ENCODE measurements around the gene ITPR2. TPM values are rescaled to one million over a fixed set of nuclear protein-coding genes. Genes with fewer than 3 reads are reported as not detected.

Gene ITPR2
- polyA plus RNA-seq, 4 donors = 12.7 to 16.7 (median 13.7) TPM

GRCh38 chr12:26825459-26826016, 7.5 kb downstream of the ITPR2 start:
- DNase-seq (ENCODE audit: low read depth in 4 of 4, low spot score in 3 of 4) = no peak

- no peak for DNase-seq (ENCODE audit: low read depth in 4 of 4, low spot score in 3 of 4)
Observed at GRCh38 chr12:26823390-26823789, 9.6 kb downstream of the ITPR2 start.

- no peak for DNase-seq (ENCODE audit: low read depth in 4 of 4, low spot score in 3 of 4)
Observed at GRCh38 chr12:26822026-26822425, 11.0 kb downstream of the ITPR2 start.

GRCh38 chr12:26821212-26821701, 11.7 kb downstream of the ITPR2 start:
- no peak for DNase-seq (ENCODE audit: low read depth in 4 of 4, low spot score in 3 of 4)

GRCh38 chr12:26818636-26819035, 14.4 kb downstream of the ITPR2 start:
- DNase-seq (ENCODE audit: low read depth in 4 of 4, low spot score in 3 of 4) = no peak

GRCh38 chr12:26818201-26818600, 14.8 kb downstream of the ITPR2 start:
- no peak for DNase-seq (ENCODE audit: low read depth in 4 of 4, low spot score in 3 of 4)

- no peak for DNase-seq (ENCODE audit: low read depth in 4 of 4, low spot score in 3 of 4)
Observed at GRCh38 chr12:26817183-26817591, 15.8 kb downstream of the ITPR2 start.

- DNase-seq (ENCODE audit: low read depth in 4 of 4, low spot score in 3 of 4) = no peak
Observed at GRCh38 chr12:26813812-26814211, 19.2 kb downstream of the ITPR2 start.

- DNase-seq (ENCODE audit: low read depth in 4 of 4, low spot score in 3 of 4) = no peak
Observed at GRCh38 chr12:26810330-26810729, 22.7 kb downstream of the ITPR2 start.

- no peak for DNase-seq (ENCODE audit: low read depth in 4 of 4, low spot score in 3 of 4)
Observed at GRCh38 chr12:26809611-26810285, 23.2 kb downstream of the ITPR2 start.

GRCh38 chr12:26808766-26809476, 24.1 kb downstream of the ITPR2 start:
- DNase-seq (ENCODE audit: low read depth in 4 of 4, low spot score in 3 of 4) = no peak

- no peak for DNase-seq (ENCODE audit: low read depth in 4 of 4, low spot score in 3 of 4)
Observed at GRCh38 chr12:26807292-26807691, 25.7 kb downstream of the ITPR2 start.

- DNase-seq (ENCODE audit: low read depth in 4 of 4, low spot score in 3 of 4) = no peak
Observed at GRCh38 chr12:26806556-26806955, 26.4 kb downstream of the ITPR2 start.

GRCh38 chr12:26805401-26805971, 27.5 kb downstream of the ITPR2 start:
- no peak for DNase-seq (ENCODE audit: low read depth in 4 of 4, low spot score in 3 of 4)

- no peak for DNase-seq (ENCODE audit: low read depth in 4 of 4, low spot score in 3 of 4)
Observed at GRCh38 chr12:26803552-26803951, 29.4 kb downstream of the ITPR2 start.

- DNase-seq (ENCODE audit: low read depth in 4 of 4, low spot score in 3 of 4) = no peak
Observed at GRCh38 chr12:26801486-26801885, 31.5 kb downstream of the ITPR2 start.

GRCh38 chr12:26800858-26801257, 32.1 kb downstream of the ITPR2 start:
- no peak for DNase-seq (ENCODE audit: low read depth in 4 of 4, low spot score in 3 of 4)

GRCh38 chr12:26800347-26800746, 32.6 kb downstream of the ITPR2 start:
- no peak for DNase-seq (ENCODE audit: low read depth in 4 of 4, low spot score in 3 of 4)

GRCh38 chr12:26799741-26800140, 33.3 kb downstream of the ITPR2 start:
- no peak for DNase-seq (ENCODE audit: low read depth in 4 of 4, low spot score in 3 of 4)

GRCh38 chr12:26798640-26799039, 34.4 kb downstream of the ITPR2 start:
- no peak for DNase-seq (ENCODE audit: low read depth in 4 of 4, low spot score in 3 of 4)

GRCh38 chr12:26798023-26798422, 35.0 kb downstream of the ITPR2 start:
- peak; percentile 56 to 77 (median 66) for DNase-seq (ENCODE audit: low read depth in 4 of 4, low spot score in 3 of 4)

Measured in right renal pelvis (tissue), 4 donors.